Lower leg skin (tissue), 4 donors: ENCODE measurements around the gene HLA-C. TPM values are rescaled to one million over a fixed set of nuclear protein-coding genes. Genes with fewer than 3 reads are reported as not detected.
"Not testable (repeated sequence)": the region's sequence is repeated elsewhere in the genome, so short reads cannot be mapped to it uniquely, and the experiment has no call there.

Source experiments
- DNase-seq, 2 donors: peaks; one replicate each; pipeline ENCODE4 v3.0.0-alpha.2; 2019; ENCODE audit warnings: low spot score in 2 of 2
- H3K4me3 ChIP-seq: fragments of 200-600 bp; sonication (generic); 2 replicates; pipeline ENCODE4 v1.5.1; 2017; ENCODE audit warnings: mild to moderate bottlenecking, low read depth; ENCODE audit not compliant: poor library complexity, severe bottlenecking
- CTCF ChIP-seq, 3 donors: fragments of 450-650 bp; IDR thresholded peaks; one replicate each; pipeline ENCODE4 v1.5.1; 2016; ENCODE audit warnings: antibody characterized with exemption in 3 of 3, mild to moderate bottlenecking in 3 of 3, moderate library complexity in 2 of 3
- POLR2A ChIP-seq, 2 donors: fragments of 450-650 bp; IDR thresholded peaks; one replicate each; pipeline ENCODE4 v1.6.1; 2016 to 2017; ENCODE audit warnings: antibody characterized with exemption in 2 of 2, mild to moderate bottlenecking in 1 of 2, moderate library complexity in 1 of 2
- WGBS, 2 donors: methylation state at CpG; one replicate each; pipeline ENCODE4 v1.1.5; 2018; 5-methylcytosine and 5-hydroxymethylcytosine counted together
- intact Hi-C: fragments of 100-400 bp; cut with DNase I; formaldehyde crosslinking; loops from one replicate; pipeline ENCODE4 v1.15.0; 2023; ENCODE audit warnings: low total_unique reads
- total RNA-seq, 4 donors: library from RNA; depleted of rRNA; stranded (reverse); fragments of >200 nt; gene quantifications; one replicate each; pipeline ENCODE4 v1.1.0, GENCODE V29; 2016

The HLA-C gene
- total RNA-seq, 4 donors from 2014 or later: 387 to 776 (median 534) TPM

- intact Hi-C loops: no loop called here
- TF ChIP-seq POLR2A (IDR thresholded peaks at IDR 0.05) (no peak), CTCF (IDR thresholded peaks at IDR 0.05) (no peak)
- DNase-seq: no peak
- WGBS, 2 donors: 17 to 32% methylated on average over 3 of the region's 3 CpGs
- no peak overlapping the region for H3K4me3 ChIP-seq
These were observed 32.0 kb downstream of the HLA-C start for GRCh38 chr6:31239854-31240253.

- intact Hi-C loops, DNase-seq, H3K4me3 ChIP-seq: not testable (repeated sequence)
- 32 to 35% methylated on average over 4 of the region's 4 CpGs for WGBS, 2 donors
These were observed 37.8 kb downstream of the HLA-C start for GRCh38 chr6:31234101-31234500.

GRCh38 chr6:31228476-31228875 is 43.4 kb downstream of the HLA-C start:
- H3K4me3 ChIP-seq: no peak overlapping the region
- intact Hi-C loops: no loop called here
- TF ChIP-seq CTCF (IDR thresholded peaks at IDR 0.05) (no peak), POLR2A (IDR thresholded peaks at IDR 0.05) (no peak)
- 78 to 83% methylated on average over 6 of the region's 6 CpGs for WGBS, 2 donors
- no peak for DNase-seq

- no peak overlapping the region for H3K4me3 ChIP-seq
- no peak for DNase-seq
- intact Hi-C loops: no loop called here
- 75 to 83% methylated on average over 7 of the region's 7 CpGs for WGBS, 2 donors
- TF ChIP-seq CTCF (IDR thresholded peaks at IDR 0.05) (no peak), POLR2A (IDR thresholded peaks at IDR 0.05) (no peak)
These were observed 44.7 kb downstream of the HLA-C start for GRCh38 chr6:31227143-31227542.

- no peak overlapping the region for H3K4me3 ChIP-seq
- 76 to 77% methylated on average over 7 of the region's 7 CpGs for WGBS, 2 donors
- TF ChIP-seq POLR2A (IDR thresholded peaks at IDR 0.05) (no peak), CTCF (IDR thresholded peaks at IDR 0.05) (no peak)
- no peak for DNase-seq
- intact Hi-C loops: no loop called here
These were observed 46.2 kb downstream of the HLA-C start for GRCh38 chr6:31225735-31226134.

GRCh38 chr6:31222496-31222895 is 49.4 kb downstream of the HLA-C start:
- intact Hi-C loops: no loop called here
- TF ChIP-seq POLR2A (IDR thresholded peaks at IDR 0.05) (no peak), CTCF (IDR thresholded peaks at IDR 0.05) (no peak)
- DNase-seq: no peak
- no peak overlapping the region for H3K4me3 ChIP-seq

Other genes with a start within 250 kb of the HLA-C start
- gene C6orf15, start 159.5 kb downstream of the HLA-C start, total RNA-seq: 10 to 100 TPM in 3 of 4 donors, 1 to 10 TPM in 1; 7.5 to 20.2 (median 15.2) TPM
- gene PSORS1C1, start 157.3 kb downstream of the HLA-C start, total RNA-seq: 10 to 100 TPM in 1 of 4 donors, 1 to 10 TPM in 3; 1.8 to 21.4 (median 6.2) TPM
- 1,000 to 10,000 TPM in 1 of 4 donors, 100 to 1,000 TPM in 3; 480 to 1,164 (median 686) TPM for gene CDSN, start 151.6 kb downstream of the HLA-C start, total RNA-seq
- gene PSORS1C2, start 133.0 kb downstream of the HLA-C start, total RNA-seq: 10 to 100 TPM; 34.8 to 55.5 (median 44.1) TPM
- gene CCHCR1, start 114.3 kb downstream of the HLA-C start, total RNA-seq: 10 to 100 TPM; 13.1 to 34.1 (median 21.7) TPM
- 10 to 100 TPM; 18.9 to 24.2 (median 20.8) TPM for gene TCF19, start 113.5 kb downstream of the HLA-C start, total RNA-seq
- gene POU5F1, start 101.4 kb downstream of the HLA-C start, total RNA-seq: 1 to 10 TPM in 3 of 4 donors, under 1 TPM in 1; 0.47 to 5.2 (median 3.3) TPM
- gene HLA-B, start 85.1 kb upstream of the HLA-C start, total RNA-seq: 1,000 to 10,000 TPM; 1,061 to 2,090 (median 1,325) TPM
- 10 to 100 TPM in 3 of 4 donors, 1 to 10 TPM in 1; 7.7 to 21.7 (median 13.9) TPM for gene MICA, start 131.5 kb upstream of the HLA-C start, total RNA-seq
- 1 to 10 TPM in 2 of 4 donors, under 1 TPM in 2; 0.61 to 2.6 (median 1.2) TPM for gene MICB, start 226.1 kb upstream of the HLA-C start, total RNA-seq